Fibroblast of lung (primary cell): ENCODE measurements around the gene SRRM5. TPM values are rescaled to one million over a fixed set of nuclear protein-coding genes. Genes with fewer than 3 reads are reported as not detected.
"Not testable (repeated sequence)": the region's sequence is repeated elsewhere in the genome, so short reads cannot be mapped to it uniquely, and the experiment has no call there.

Source experiments
- DNase-seq, 2 donors: peaks; one replicate each; pipeline versions ENCODE4 v3.0.0 to v3.0.0-alpha.2; 2010; ENCODE audit warnings: low read depth in 2 of 2
- H2AFZ ChIP-seq: 2 replicates; pipeline ENCODE4 v1.5.1; 2012; ENCODE audit warnings: low read length, control low read depth, inconsistent platforms
- H3K27ac ChIP-seq: 2 replicates; pipeline ENCODE4 v1.5.1; 2011; ENCODE audit warnings: low read length, control low read depth; ENCODE audit not compliant: insufficient read depth
- H3K27me3 ChIP-seq: 2 replicates; pipeline ENCODE4 v1.5.1; 2011; ENCODE audit warnings: mild to moderate bottlenecking, low read length; ENCODE audit not compliant: control insufficient read depth, insufficient read depth
- H3K36me3 ChIP-seq: 2 replicates; pipeline ENCODE4 v1.5.1; 2011; ENCODE audit warnings: low read length; ENCODE audit not compliant: control insufficient read depth, insufficient read depth
- H3K4me1 ChIP-seq: 2 replicates; pipeline ENCODE4 v1.5.1; 2011; ENCODE audit warnings: low read length; ENCODE audit not compliant: control insufficient read depth, insufficient read depth; ENCODE audit errors: extremely low read depth
- H3K4me2 ChIP-seq: 2 replicates; pipeline ENCODE4 v1.5.1; 2011; ENCODE audit warnings: low read length, control low read depth; ENCODE audit not compliant: insufficient read depth; ENCODE audit errors: extremely low read depth
- H3K4me3 ChIP-seq, 4 experiments: fragments of 200-600 bp in 1 of 4; sonication (generic) in 1 of 4; replicated peaks in 1 of 4; 2 replicates each; pipeline ENCODE4 v1.5.1; 2011 to 2016; ENCODE audit warnings: low read length in 4 of 4, low read depth in 3 of 4, mild to moderate bottlenecking in 3 of 4, control low read depth in 2 of 4, inconsistent platforms in 1 of 4, mixed read lengths in 1 of 4; ENCODE audit not compliant: insufficient read depth in 1 of 4; ENCODE audit errors: control extremely low read depth in 1 of 4
- H3K79me2 ChIP-seq: 2 replicates; pipeline ENCODE4 v1.5.1; 2012; ENCODE audit warnings: mild to moderate bottlenecking, low read length, inconsistent platforms; ENCODE audit not compliant: control insufficient read depth, insufficient read depth
- H3K9ac ChIP-seq: 2 replicates; pipeline ENCODE4 v1.5.1; 2011; ENCODE audit warnings: mild to moderate bottlenecking, low read length, control low read depth; ENCODE audit not compliant: insufficient read depth
- H3K9me3 ChIP-seq: 2 replicates; pipeline ENCODE4 v1.5.1; 2012; ENCODE audit warnings: low read depth, low read length; ENCODE audit not compliant: control insufficient read depth, insufficient read depth
- H4K20me1 ChIP-seq: 2 replicates; pipeline ENCODE4 v1.5.1; 2011; ENCODE audit warnings: low read length; ENCODE audit not compliant: control insufficient read depth, insufficient read depth; ENCODE audit errors: extremely low read depth
- CTCF ChIP-seq, 2 donors: IDR thresholded peaks in 1 of 2; conservative IDR thresholded peaks in 1 of 2; 1 replicate in 1 of 2; 2 replicates in 1 of 2; pipeline ENCODE4 v1.5.1; 2011 to 2012; ENCODE audit warnings: low read length in 2 of 2, control low read depth in 1 of 2, inconsistent platforms in 1 of 2, low read depth in 1 of 2, mild to moderate bottlenecking in 1 of 2
- EZH2 ChIP-seq: IDR thresholded peaks from 2 replicates; pipeline ENCODE4 v1.5.1; 2012; ENCODE audit warnings: low read length, control low read depth, mild to moderate bottlenecking; ENCODE audit errors: missing control alignments
- polyA plus RNA-seq, 2 donors: library from polyadenylated mRNA; depleted of rRNA in 1 of 2; stranded (reverse) in 1 of 2; unstranded in 1 of 2; fragments of >200 nt; gene quantifications; 2 replicates each; pipeline ENCODE4 v1.2.1, GENCODE V29; 2011 to 2012; ENCODE audit warnings: missing spikeins in 1 of 2
- total RNA-seq: library from RNA; depleted of rRNA; stranded (reverse); fragments of >200 nt; gene quantifications from 2 replicates; pipeline ENCODE4 v1.2.1, GENCODE V29; 2014

Gene SRRM5
- total and polyA plus RNA-seq, 2 donors (not counting 1 experiment from before 2014, with no cell fraction given): under 0.01 to 0.06 TPM

- TF ChIP-seq CTCF (conservative IDR thresholded peaks at IDR 0.05 in 1 of 2, IDR thresholded peaks at IDR 0.05 in 1 of 2; ENCODE audit: low read depth in 1 of 2, low read length in 2 of 2) (no peak), EZH2 (no peak)
- H4K20me1 ChIP-seq: no peaks in the 10 kb centered on the region
- no peak overlapping the region for H3K9ac ChIP-seq
- no peak overlapping the region for H2AFZ ChIP-seq
- no peaks in the 10 kb centered on the region for H3K27me3 ChIP-seq
- peaks cover 11% of the 10 kb centered on the region for H3K36me3 ChIP-seq
- peaks cover 36% of the 10 kb centered on the region for H3K79me2 ChIP-seq
- H3K27ac ChIP-seq: no peak overlapping the region
- no peak overlapping the region for H3K4me3 ChIP-seq
- DNase-seq: no peak
- H3K9me3 ChIP-seq: no peaks in the 10 kb centered on the region
- H3K4me2 ChIP-seq: no peak overlapping the region
- peaks cover 8% of the 10 kb centered on the region for H3K4me1 ChIP-seq
Observed at GRCh38 chr19:43598445-43599240, 13.2 kb upstream of the SRRM5 start.

GRCh38 chr19:43599635-43600295 lies 12.1 kb upstream of the SRRM5 start:
- no peaks in the 10 kb centered on the region for H4K20me1 ChIP-seq

GRCh38 chr19:43600326-43600725 lies 11.6 kb upstream of the SRRM5 start:
- H3K27ac ChIP-seq, H4K20me1 ChIP-seq, H3K36me3 ChIP-seq, DNase-seq, H3K27me3 ChIP-seq, H3K4me2 ChIP-seq, H3K4me3 ChIP-seq, H2AFZ ChIP-seq, H3K9me3 ChIP-seq, H3K4me1 ChIP-seq, H3K9ac ChIP-seq: not testable (repeated sequence)
- H3K79me2 ChIP-seq: peaks cover 20% of the 10 kb centered on the region

More at GRCh38 chr19:43599635-43600295, 12.1 kb upstream of the SRRM5 start:
- H3K27me3 ChIP-seq: no peaks in the 10 kb centered on the region
- no peaks in the 10 kb centered on the region for H3K9me3 ChIP-seq
- H3K27ac ChIP-seq: no peak overlapping the region
- no peak overlapping the region for H3K4me3 ChIP-seq
- DNase-seq: no peak
- H3K79me2 ChIP-seq: peaks cover 26% of the 10 kb centered on the region
- no peak overlapping the region for H3K4me2 ChIP-seq
- TF ChIP-seq EZH2 (no peak), CTCF (conservative IDR thresholded peaks at IDR 0.05 in 1 of 2, IDR thresholded peaks at IDR 0.05 in 1 of 2; ENCODE audit: low read depth in 1 of 2, low read length in 2 of 2) (no peak)
- H3K36me3 ChIP-seq: peaks cover 9% of the 10 kb centered on the region
- peaks cover 6% of the 10 kb centered on the region for H3K4me1 ChIP-seq
- no peak overlapping the region for H3K9ac ChIP-seq
- no peak overlapping the region for H2AFZ ChIP-seq
